Stomach (tissue), 9 donors: ENCODE results near the gene PSTPIP2. TPM values are rescaled to one million over a fixed set of nuclear protein-coding genes. Genes with fewer than 3 reads are reported as not detected.
A peak's percentile ranks its signal among the peaks of the same experiment; 100 is the strongest.
"Not testable (repeated sequence)": the region's sequence is repeated elsewhere in the genome, so short reads cannot be mapped to it uniquely, and the experiment has no call there.

Experiments used
- DNase-seq, 2 donors: peaks; one replicate each; pipeline versions ENCODE4 v3.0.0 to v3.0.0-alpha.2; 2013 to 2019
- H3K27ac ChIP-seq, 5 donors: fragments of 200-600 bp in 4 of 5; sonication (generic) in 4 of 5; one replicate each; pipeline ENCODE4 v1.5.1; 2013 to 2019; ENCODE audit warnings: mild to moderate bottlenecking in 1 of 5, moderate library complexity in 1 of 5
- H3K27me3 ChIP-seq, 3 donors: fragments of 200-600 bp; sonication (generic); one replicate each; pipeline ENCODE4 v1.5.1; 2017 to 2019; ENCODE audit warnings: mixed run types in 1 of 3
- H3K36me3 ChIP-seq, 4 donors: fragments of 200-600 bp; sonication (generic); 1 replicate in 3 of 4; 2 replicates in 1 of 4; pipeline ENCODE4 v1.5.1; 2016 to 2019
- H3K4me1 ChIP-seq, 4 donors: fragments of 200-600 bp; sonication (generic); one replicate each; pipeline ENCODE4 v1.5.1; 2016 to 2019
- H3K4me3 ChIP-seq, 4 donors: fragments of 200-600 bp; sonication (generic) in 3 of 4; one replicate each; pipeline ENCODE4 v1.5.1; 2016 to 2019; ENCODE audit warnings: mild to moderate bottlenecking in 1 of 4
- H3K9me3 ChIP-seq, 4 donors: fragments of 200-600 bp; sonication (generic); one replicate each; pipeline ENCODE4 v1.5.1; 2016 to 2019
- CTCF ChIP-seq, 7 experiments: fragments of 450-650 bp in 4 of 7; fragments of 200-600 bp in 3 of 7; sonication (generic) in 3 of 7; IDR thresholded peaks; one replicate each; pipeline ENCODE4 v1.5.1; 2016 to 2019; ENCODE audit warnings: antibody characterized with exemption in 7 of 7, control low read depth in 2 of 7, mild to moderate bottlenecking in 1 of 7
- EP300 ChIP-seq: sonication (generic); formaldehyde crosslinking; IDR thresholded peaks from one replicate; pipeline ENCODE4 v1.6.1; 2017; ENCODE audit warnings: antibody characterized with exemption
- POLR2A ChIP-seq, 4 donors: fragments of 450-650 bp; IDR thresholded peaks; one replicate each; pipeline ENCODE4 v1.6.1; 2016; ENCODE audit warnings: antibody characterized with exemption in 4 of 4, control low read depth in 2 of 4, mild to moderate bottlenecking in 1 of 4, moderate library complexity in 1 of 4
- POLR2AphosphoS5 ChIP-seq, 3 donors: sonication (generic); formaldehyde crosslinking; IDR thresholded peaks; one replicate each; pipeline ENCODE4 v1.6.1; 2016; ENCODE audit warnings: antibody characterized with exemption in 3 of 3
- WGBS, 5 donors: extraction: QIAGEN DNeasy Blood & Tissue Kit in 3 of 5; methylation state at CpG; one replicate each; pipeline versions ENCODE4 v1.1.5 to v1.1.7; 2013 to 2018; 5-methylcytosine and 5-hydroxymethylcytosine counted together
- intact Hi-C: fragments of 100-400 bp; cut with DNase I; formaldehyde crosslinking; loops from one replicate; pipeline ENCODE4 v1.15.1; 2023; ENCODE audit warnings: low total_unique reads
- polyA plus RNA-seq, 3 donors: library from polyadenylated mRNA; stranded (reverse); fragments of 200-250 nt; gene quantifications; one replicate each; pipeline ENCODE4 v1.2.3, GENCODE V29; 2013
- total RNA-seq, 5 donors: library from RNA; depleted of rRNA; stranded (reverse); fragments of >200 nt; gene quantifications; one replicate each; pipeline versions ENCODE4 v1.1.0 to v1.2.3, GENCODE V29; 2014 to 2016
- donor health status: healthy with polysubstance abuse.
- donor health status: Bipolar disorder and iron deficiency.
- donor health status: healthy.

Gene PSTPIP2
- total and polyA plus RNA-seq, 8 donors: 1.2 to 11.0 (median 7.0) TPM

- intact Hi-C loops: loop anchor here (10.0 kb wide), 1 partner anchor 108 kb away; the partner anchor contains the start of gene PSTPIP2
Observed at GRCh38 chr18:45967007-45967706, 104.9 kb downstream of the PSTPIP2 start, which contains the start of gene EPG5. TSS of gene EPG5 (minus strand) at chr18:45967329. CDS start at chr18:45967239, 90 bp downstream.

GRCh38 chr18:45964913-45965312 is 107.1 kb downstream of the PSTPIP2 start:
- peaks cover 0 to 13% (median 11%) of the 10 kb centered on the region in 4 donors for H3K36me3 ChIP-seq
- intact Hi-C loops: loop anchor here (10.0 kb wide), 1 partner anchor 110 kb away; the partner anchor contains the start of gene PSTPIP2
- H3K9me3 ChIP-seq, H3K27ac ChIP-seq, H3K4me3 ChIP-seq, DNase-seq, H3K27me3 ChIP-seq: not testable (repeated sequence)
- WGBS, 5 donors: 95 to 98% (median 96%) methylated on average over 5 of the region's 5 CpGs
- H3K4me1 ChIP-seq: peaks cover 4 to 54% (median 25%) of the 10 kb centered on the region in 4 donors

More at GRCh38 chr18:45967007-45967706, 104.9 kb downstream of the PSTPIP2 start, which contains the start of gene EPG5:
- H3K9me3 ChIP-seq: no peaks in the 10 kb centered on the region
- peaks cover 0 to 7% (median 2%) of the 10 kb centered on the region in 4 donors for H3K36me3 ChIP-seq
- no peak for TF ChIP-seq POLR2A (IDR thresholded peaks at IDR 0.05)
- no peak for TF ChIP-seq EP300
- no peak for TF ChIP-seq CTCF (IDR thresholded peaks at IDR 0.05)
- TF ChIP-seq POLR2AphosphoS5 (IDR thresholded peaks at IDR 0.05): peak; percentile 87 to 97 (median 90)
- H3K27ac ChIP-seq: peak within 1 kb of the TSS; percentile 78 to 91 (median 81)
- WGBS, 5 donors: 0 to 1% (median 0%) methylated on average over 34 to 50 of the region's 50 CpGs
- peak within 1 kb of the TSS; percentile 64 to 97 (median 82) for H3K4me3 ChIP-seq
- peaks cover 4 to 40% (median 23%) of the 10 kb centered on the region in 4 donors for H3K4me1 ChIP-seq
- peak; percentile 97 to 98 for DNase-seq
- H3K27me3 ChIP-seq: no peaks in the 10 kb centered on the region

- H3K27ac ChIP-seq: peak overlapping the region in 3 of 5 donors; percentile 8 to 22 (median 20)
- peaks cover 0 to 13% (median 11%) of the 10 kb centered on the region in 4 donors for H3K36me3 ChIP-seq
- intact Hi-C loops: loop anchor here (10.0 kb wide), 1 partner anchor 112 kb away; the partner anchor contains the start of gene PSTPIP2
- H3K27me3 ChIP-seq: no peaks in the 10 kb centered on the region
- no peak for DNase-seq
- no peak for TF ChIP-seq POLR2A (IDR thresholded peaks at IDR 0.05)
- H3K9me3 ChIP-seq: no peaks in the 10 kb centered on the region
- 79 to 86% (median 81%) methylated on average over 5 of the region's 5 CpGs for WGBS, 5 donors
- peaks cover 4 to 53% (median 29%) of the 10 kb centered on the region in 4 donors for H3K4me1 ChIP-seq
- H3K4me3 ChIP-seq: no peak overlapping the region
Observed at GRCh38 chr18:45962866-45963265, 109.2 kb downstream of the PSTPIP2 start.

DNA sequence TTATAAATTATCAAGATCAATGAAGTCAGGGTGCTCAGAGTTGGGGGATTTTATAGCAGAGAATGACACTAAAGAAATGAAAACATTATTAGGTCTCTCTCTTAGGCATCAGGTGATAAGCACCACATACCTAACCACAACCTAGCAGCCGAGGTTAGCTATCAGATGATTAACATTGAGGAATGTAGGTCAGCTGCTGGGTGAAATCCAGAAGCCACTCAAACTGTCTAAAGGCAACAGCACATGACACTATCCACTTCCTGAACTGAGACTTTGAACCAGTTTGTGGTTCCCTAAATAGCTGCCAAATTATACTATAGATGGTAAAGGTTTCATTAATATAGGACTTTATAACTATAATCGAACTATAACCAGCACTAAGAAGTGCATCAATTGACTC is 109.6 kb downstream of the PSTPIP2 start:
- Histone ChIP-seq H3K27ac (peak overlapping the region in 2 of 5 donors; percentile 8 to 20), H3K36me3 (peaks cover 0 to 13% (median 11%) of the 10 kb centered on the region in 4 donors), H3K4me1 (peaks cover 4 to 49% (median 27%) of the 10 kb centered on the region in 4 donors), H3K4me3 (no peak overlapping the region), H3K27me3 (no peaks in the 10 kb centered on the region), H3K9me3 (no peaks in the 10 kb centered on the region)
- 25 to 49% (median 38%) methylated on average over 2 of the region's 2 CpGs for WGBS, 5 donors
- TF ChIP-seq POLR2A (IDR thresholded peaks at IDR 0.05) (no peak), EP300 (no peak), CTCF (IDR thresholded peaks at IDR 0.05) (no peak), POLR2AphosphoS5 (IDR thresholded peaks at IDR 0.05) (no peak)
- DNase-seq: peak in 1 of 2 donors; percentile 29
- intact Hi-C loops: loop anchor here (10.0 kb wide), 1 partner anchor 112 kb away; the partner anchor contains the start of gene PSTPIP2

GRCh38 chr18:45959484-45959883 is 112.6 kb downstream of the PSTPIP2 start:
- intact Hi-C loops, H3K27me3 ChIP-seq, H3K27ac ChIP-seq, H3K9me3 ChIP-seq, DNase-seq, H3K4me3 ChIP-seq: not testable (repeated sequence)
- WGBS, 5 donors: 92 to 98% (median 97%) methylated on average over 6 to 7 of the region's 7 CpGs
- Histone ChIP-seq H3K36me3 (peaks cover 9 to 25% (median 20%) of the 10 kb centered on the region in 4 donors), H3K4me1 (peaks cover 0 to 33% (median 14%) of the 10 kb centered on the region in 4 donors)
